A549 (cell line): Measurements from ENCODE around the gene RCVRN.

Experiments
- BHLHE40 ChIP-seq: IDR thresholded peaks from 2 replicates; pipeline ENCODE4 v1.6.1; 2012; ENCODE audit warnings: low read depth, low read length, inconsistent platforms
- CEBPB ChIP-seq, 2 experiments: fragments of >200 bp in 1 of 2; sonication (Bioruptor Twin) in 1 of 2; formaldehyde crosslinking in 1 of 2; IDR thresholded peaks; 2 replicates each; pipeline ENCODE4 v1.6.1; 2012 to 2016
- EHMT2 ChIP-seq: fragments of 200-600 bp; sonication (generic); IDR thresholded peaks from 2 replicates; pipeline ENCODE4 v1.6.1; 2016; ENCODE audit warnings: antibody characterized with exemption, low read depth, mild to moderate bottlenecking, moderate library complexity
- MAFK ChIP-seq: fragments of 450-650 bp; IDR thresholded peaks from 2 replicates; pipeline ENCODE4 v1.6.1; 2014; ENCODE audit not compliant: partially characterized antibody
- POLR2A ChIP-seq: IDR thresholded peaks from 2 replicates; pipeline ENCODE4 v1.6.1; 2012; ENCODE audit warnings: mild to moderate bottlenecking, low read length
- POLR2AphosphoS2 ChIP-seq: conservative IDR thresholded peaks from 2 replicates; pipeline ENCODE4 v1.6.1; 2012; ENCODE audit warnings: low read length, improper control_type of control experiment, inconsistent platforms
- SMC3 ChIP-seq: fragments of >200 bp; sonication (Bioruptor Twin); formaldehyde crosslinking; IDR thresholded peaks from 3 replicates; pipeline ENCODE4 v1.6.1; 2018; ENCODE audit warnings: inconsistent platforms
- TF ChIP-seq, protein P1 (sequence below): fragments of >200 bp; sonication (Bioruptor Twin); formaldehyde crosslinking; IDR thresholded peaks from 3 replicates; pipeline ENCODE4 v1.5.1; 2016
- TF ChIP-seq, protein P2 (sequence below): fragments of 200-600 bp; sonication (generic); IDR thresholded peaks from 2 replicates; pipeline ENCODE4 v1.6.1; 2016; ENCODE audit warnings: antibody characterized with exemption, mild to moderate bottlenecking, moderate library complexity
- TF ChIP-seq, protein P3 (sequence below): IDR thresholded peaks from 2 replicates; pipeline ENCODE4 v1.6.1; 2012
- TF ChIP-seq, protein P4 (sequence below): fragments of 450-650 bp; IDR thresholded peaks from 2 replicates; pipeline ENCODE4 v1.6.1; 2014; ENCODE audit warnings: antibody characterized with exemption

DNA sequence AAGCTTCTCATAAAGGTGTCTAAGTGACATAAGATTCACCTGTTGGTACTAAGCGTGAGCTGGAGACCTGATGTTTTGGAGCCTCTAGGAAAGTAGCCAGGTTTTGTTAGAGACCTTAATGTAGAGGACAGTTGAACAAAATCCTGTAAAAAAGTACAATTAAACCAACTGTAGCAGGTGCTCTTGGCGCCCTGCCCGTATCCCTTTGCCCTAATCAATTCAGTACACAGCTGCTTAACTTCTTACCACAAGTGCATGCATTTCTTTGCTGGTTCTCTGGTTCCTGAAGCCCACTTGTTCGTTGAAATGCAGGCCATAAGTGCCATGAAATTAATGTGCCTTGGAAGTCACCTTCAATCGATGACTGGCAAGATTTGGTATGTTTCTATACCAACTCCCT lies 54.9 kb downstream of the RCVRN start:
- no peak for TF ChIP-seq EHMT2
- TF ChIP-seq, protein P1, sequence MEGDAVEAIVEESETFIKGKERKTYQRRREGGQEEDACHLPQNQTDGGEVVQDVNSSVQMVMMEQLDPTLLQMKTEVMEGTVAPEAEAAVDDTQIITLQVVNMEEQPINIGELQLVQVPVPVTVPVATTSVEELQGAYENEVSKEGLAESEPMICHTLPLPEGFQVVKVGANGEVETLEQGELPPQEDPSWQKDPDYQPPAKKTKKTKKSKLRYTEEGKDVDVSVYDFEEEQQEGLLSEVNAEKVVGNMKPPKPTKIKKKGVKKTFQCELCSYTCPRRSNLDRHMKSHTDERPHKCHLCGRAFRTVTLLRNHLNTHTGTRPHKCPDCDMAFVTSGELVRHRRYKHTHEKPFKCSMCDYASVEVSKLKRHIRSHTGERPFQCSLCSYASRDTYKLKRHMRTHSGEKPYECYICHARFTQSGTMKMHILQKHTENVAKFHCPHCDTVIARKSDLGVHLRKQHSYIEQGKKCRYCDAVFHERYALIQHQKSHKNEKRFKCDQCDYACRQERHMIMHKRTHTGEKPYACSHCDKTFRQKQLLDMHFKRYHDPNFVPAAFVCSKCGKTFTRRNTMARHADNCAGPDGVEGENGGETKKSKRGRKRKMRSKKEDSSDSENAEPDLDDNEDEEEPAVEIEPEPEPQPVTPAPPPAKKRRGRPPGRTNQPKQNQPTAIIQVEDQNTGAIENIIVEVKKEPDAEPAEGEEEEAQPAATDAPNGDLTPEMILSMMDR, result no peak
- TF ChIP-seq, protein P2, sequence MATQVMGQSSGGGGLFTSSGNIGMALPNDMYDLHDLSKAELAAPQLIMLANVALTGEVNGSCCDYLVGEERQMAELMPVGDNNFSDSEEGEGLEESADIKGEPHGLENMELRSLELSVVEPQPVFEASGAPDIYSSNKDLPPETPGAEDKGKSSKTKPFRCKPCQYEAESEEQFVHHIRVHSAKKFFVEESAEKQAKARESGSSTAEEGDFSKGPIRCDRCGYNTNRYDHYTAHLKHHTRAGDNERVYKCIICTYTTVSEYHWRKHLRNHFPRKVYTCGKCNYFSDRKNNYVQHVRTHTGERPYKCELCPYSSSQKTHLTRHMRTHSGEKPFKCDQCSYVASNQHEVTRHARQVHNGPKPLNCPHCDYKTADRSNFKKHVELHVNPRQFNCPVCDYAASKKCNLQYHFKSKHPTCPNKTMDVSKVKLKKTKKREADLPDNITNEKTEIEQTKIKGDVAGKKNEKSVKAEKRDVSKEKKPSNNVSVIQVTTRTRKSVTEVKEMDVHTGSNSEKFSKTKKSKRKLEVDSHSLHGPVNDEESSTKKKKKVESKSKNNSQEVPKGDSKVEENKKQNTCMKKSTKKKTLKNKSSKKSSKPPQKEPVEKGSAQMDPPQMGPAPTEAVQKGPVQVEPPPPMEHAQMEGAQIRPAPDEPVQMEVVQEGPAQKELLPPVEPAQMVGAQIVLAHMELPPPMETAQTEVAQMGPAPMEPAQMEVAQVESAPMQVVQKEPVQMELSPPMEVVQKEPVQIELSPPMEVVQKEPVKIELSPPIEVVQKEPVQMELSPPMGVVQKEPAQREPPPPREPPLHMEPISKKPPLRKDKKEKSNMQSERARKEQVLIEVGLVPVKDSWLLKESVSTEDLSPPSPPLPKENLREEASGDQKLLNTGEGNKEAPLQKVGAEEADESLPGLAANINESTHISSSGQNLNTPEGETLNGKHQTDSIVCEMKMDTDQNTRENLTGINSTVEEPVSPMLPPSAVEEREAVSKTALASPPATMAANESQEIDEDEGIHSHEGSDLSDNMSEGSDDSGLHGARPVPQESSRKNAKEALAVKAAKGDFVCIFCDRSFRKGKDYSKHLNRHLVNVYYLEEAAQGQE, result no peak
- TF ChIP-seq, protein P3, sequence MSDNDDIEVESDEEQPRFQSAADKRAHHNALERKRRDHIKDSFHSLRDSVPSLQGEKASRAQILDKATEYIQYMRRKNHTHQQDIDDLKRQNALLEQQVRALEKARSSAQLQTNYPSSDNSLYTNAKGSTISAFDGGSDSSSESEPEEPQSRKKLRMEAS, result no peak
- no peak for TF ChIP-seq POLR2A
- TF ChIP-seq POLR2AphosphoS2, result no peak
- no peak for TF ChIP-seq CEBPB (IDR thresholded peaks at IDR 0.05)
- no peak for TF ChIP-seq BHLHE40
- no peak for TF ChIP-seq MAFK
- no peak for TF ChIP-seq SMC3
- TF ChIP-seq, protein P4, sequence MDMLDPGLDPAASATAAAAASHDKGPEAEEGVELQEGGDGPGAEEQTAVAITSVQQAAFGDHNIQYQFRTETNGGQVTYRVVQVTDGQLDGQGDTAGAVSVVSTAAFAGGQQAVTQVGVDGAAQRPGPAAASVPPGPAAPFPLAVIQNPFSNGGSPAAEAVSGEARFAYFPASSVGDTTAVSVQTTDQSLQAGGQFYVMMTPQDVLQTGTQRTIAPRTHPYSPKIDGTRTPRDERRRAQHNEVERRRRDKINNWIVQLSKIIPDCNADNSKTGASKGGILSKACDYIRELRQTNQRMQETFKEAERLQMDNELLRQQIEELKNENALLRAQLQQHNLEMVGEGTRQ, result no peak
